A549 (cell line): ENCODE results near the gene TSPAN8. TPM values are rescaled to one million over a fixed set of nuclear protein-coding genes. Genes with fewer than 3 reads are reported as not detected.
A peak's percentile ranks its signal among the peaks of the same experiment; 100 is the strongest.

Source experiments
- ATAC-seq, 2 experiments: fragments of 200-7000 bp in 1 of 2; fragments of >200 bp in 1 of 2; cut with Nextera tagmentation in 1 of 2; cut with Tn5 transposase in 1 of 2; 3 replicates each; pipeline versions ENCODE4 v1.8.0 to v1.9.1; 2018 to 2020; ENCODE audit warnings: mild to moderate bottlenecking in 1 of 2, moderate library complexity in 1 of 2
- CTCF ChIA-PET: fragments of 300-600 bp; sonication (Branson Sonifier 250); formaldehyde crosslinking; extraction: SDS; loops from one replicate; lab custom pipeline; 2021; ENCODE audit warnings: antibody characterized with exemption, inconsistent platforms; lab: Yijun Ruan, JAX
- POLR2A ChIA-PET: fragments of 350-600 bp; formaldehyde crosslinking; extraction: SDS; loops from one replicate; lab custom pipeline; 2021; ENCODE audit warnings: antibody characterized with exemption, inconsistent platforms; lab: Yijun Ruan, JAX
- DNase-seq, 2 experiments: peaks; one replicate each; pipeline versions ENCODE4 v3.0.0 to v3.0.0-alpha.2; 2011 to 2016; ENCODE audit warnings: low read depth in 1 of 2, low spot score in 1 of 2
- FAIRE-seq: peaks from 2 replicates; lab custom pipeline; 2011; peaks lifted over from hg19 to GRCh38; lab: Jason Lieb, UNC
- H3K27ac ChIP-seq, 2 experiments: fragments of >200 bp; sonication (Bioruptor Twin); formaldehyde crosslinking; 3 replicates each; pipeline ENCODE4 v1.5.1; 2016 to 2017
- H3K4me1 ChIP-seq: fragments of >200 bp; sonication (Bioruptor Twin); formaldehyde crosslinking; 3 replicates; pipeline ENCODE4 v1.6.1; 2016
- H3K4me2 ChIP-seq: fragments of >200 bp; sonication (Bioruptor Twin); formaldehyde crosslinking; 3 replicates; pipeline ENCODE4 v1.6.1; 2016
- H3K4me3 ChIP-seq: fragments of >200 bp; sonication (Bioruptor Twin); formaldehyde crosslinking; 3 replicates; pipeline ENCODE4 v1.5.1; 2016
- H3K9me3 ChIP-seq: fragments of >200 bp; sonication (Bioruptor Twin); formaldehyde crosslinking; 3 replicates; pipeline ENCODE4 v1.6.1; 2016
- BHLHE40 ChIP-seq: IDR thresholded peaks from 2 replicates; pipeline ENCODE4 v1.6.1; 2012; ENCODE audit warnings: low read depth, low read length, inconsistent platforms
- CHD4 ChIP-seq: fragments of 200-600 bp; sonication (generic); IDR thresholded peaks from 2 replicates; pipeline ENCODE4 v1.6.1; 2016; ENCODE audit warnings: antibody characterized with exemption, mild to moderate bottlenecking, borderline replicate concordance
- E2F6 ChIP-seq: IDR thresholded peaks from 2 replicates; pipeline ENCODE4 v1.6.1; 2012; ENCODE audit warnings: low read depth, borderline replicate concordance
- ESRRA ChIP-seq: fragments of 150-350 bp; IDR thresholded peaks from 2 replicates; pipeline ENCODE4 v1.6.1; 2014; ENCODE audit warnings: mild to moderate bottlenecking, low read length, borderline replicate concordance
- FOSL2 ChIP-seq, 2 experiments: fragments of 450-650 bp in 1 of 2; fragments of >200 bp in 1 of 2; sonication (Bioruptor Twin) in 1 of 2; formaldehyde crosslinking; IDR thresholded peaks; 2 replicates each; pipeline versions ENCODE4 v1.5.0 to v1.6.1; 2016 to 2020; ENCODE audit warnings: mild to moderate bottlenecking in 1 of 2, moderate library complexity in 1 of 2
- FOXS1 ChIP-seq: fragments of 250-450 bp; sonication (Bioruptor Pico); IDR thresholded peaks from 2 replicates; pipeline ENCODE4 v1.5.0; 2020; ENCODE audit warnings: mild to moderate bottlenecking, moderate library complexity
- GATA3 ChIP-seq: IDR thresholded peaks from 2 replicates; pipeline ENCODE4 v1.6.1; 2012; ENCODE audit warnings: borderline replicate concordance
- HEYL ChIP-seq: fragments of 250-450 bp; sonication (Bioruptor Pico); IDR thresholded peaks from 2 replicates; pipeline ENCODE4 v1.8.0; 2021; ENCODE audit warnings: mild to moderate bottlenecking, moderate library complexity
- KDM5A ChIP-seq: fragments of 200-600 bp; sonication (generic); IDR thresholded peaks from 2 replicates; pipeline ENCODE4 v1.6.1; 2016; ENCODE audit warnings: antibody characterized with exemption, mild to moderate bottlenecking
- MAFK ChIP-seq: fragments of 450-650 bp; IDR thresholded peaks from 2 replicates; pipeline ENCODE4 v1.6.1; 2014; ENCODE audit not compliant: partially characterized antibody
- MYC ChIP-seq: IDR thresholded peaks from 2 replicates; pipeline ENCODE4 v1.6.1; 2012; ENCODE audit warnings: mild to moderate bottlenecking, inconsistent platforms, low read length, improper control_type of control experiment, borderline replicate concordance
- NPAS2 ChIP-seq: fragments of 250-450 bp; sonication (Bioruptor Pico); IDR thresholded peaks from 2 replicates; pipeline ENCODE4 v1.8.0; 2022; ENCODE audit warnings: mild to moderate bottlenecking, moderate library complexity, borderline replicate concordance
- PBX3 ChIP-seq: IDR thresholded peaks from 2 replicates; pipeline ENCODE4 v1.6.1; 2012
- RAD21 ChIP-seq, 2 experiments: fragments of >200 bp in 1 of 2; sonication (Bioruptor Twin) in 1 of 2; formaldehyde crosslinking in 1 of 2; IDR thresholded peaks in 1 of 2; conservative IDR thresholded peaks in 1 of 2; 2 replicates in 1 of 2; 3 replicates in 1 of 2; pipeline ENCODE4 v1.6.1; 2012 to 2018; ENCODE audit warnings: inconsistent platforms in 1 of 2
- RNF2 ChIP-seq: fragments of 200-600 bp; sonication (generic); IDR thresholded peaks from 2 replicates; pipeline ENCODE4 v1.6.1; 2016; ENCODE audit warnings: low read depth, mild to moderate bottlenecking, antibody characterized with exemption, moderate library complexity, borderline replicate concordance
- SMC3 ChIP-seq: fragments of >200 bp; sonication (Bioruptor Twin); formaldehyde crosslinking; IDR thresholded peaks from 3 replicates; pipeline ENCODE4 v1.6.1; 2018; ENCODE audit warnings: inconsistent platforms
- SREBF2 ChIP-seq: fragments of 450-650 bp; IDR thresholded peaks from 2 replicates; pipeline ENCODE4 v1.6.1; 2014; ENCODE audit warnings: mild to moderate bottlenecking, moderate library complexity
- ZSCAN20 ChIP-seq: fragments of 250-450 bp; sonication (Bioruptor Pico); IDR thresholded peaks from 2 replicates; pipeline ENCODE4 v1.8.0; 2022; ENCODE audit warnings: mild to moderate bottlenecking, moderate library complexity
- WGBS: methylation state at CpG from one replicate; pipeline ENCODE4 v1.1.6; 2017; ENCODE audit errors: missing lambda C conversion rate; 5-methylcytosine and 5-hydroxymethylcytosine counted together
- polyA plus RNA-seq, 4 experiments: library from polyadenylated mRNA; depleted of rRNA in 3 of 4; stranded (reverse); fragments of >200 nt; fragmentation: RNase III in 1 of 4; extraction: RNeasy Plus Mini Kit Qiagen cat#74134 plus additional on column Dnase treatment in 1 of 4; gene quantifications; 2 replicates in 3 of 4; 3 replicates in 1 of 4; pipeline ENCODE4 v1.2.3, GENCODE V29; 2011 to 2017
- TF ChIP-seq, protein P1 (sequence below): fragments of >200 bp; sonication (Bioruptor Twin); formaldehyde crosslinking; IDR thresholded peaks from 3 replicates; pipeline ENCODE4 v1.5.1; 2016
- TF ChIP-seq, protein P2 (sequence below): fragments of 150-350 bp; IDR thresholded peaks from 2 replicates; pipeline ENCODE4 v1.6.1; 2014; ENCODE audit warnings: low read depth, mild to moderate bottlenecking, low read length
- TF ChIP-seq, protein P3 (sequence below): fragments of >200 bp; sonication (Bioruptor Twin); formaldehyde crosslinking; IDR thresholded peaks from 2 replicates; pipeline ENCODE4 v1.6.1; 2016

TSPAN8 gene
- polyA plus RNA-seq, 2 of the 4 experiments (the other 2 are of a cell fraction) = 0.16 TPM; not detected in 1

GRCh38 chr12:71125949-71126348 is 31.9 kb downstream of the TSPAN8 start:
- ATAC-seq (no peak), DNase-seq (no peak), FAIRE-seq (no peak)
- no peak for TF ChIP-seq FOSL2 (IDR thresholded peaks at IDR 0.05)
- TF ChIP-seq FOSL2 (CRISPR knock-in tag; IDR thresholded peaks at IDR 0.05) = no peak
- TF ChIP-seq, protein P1, sequence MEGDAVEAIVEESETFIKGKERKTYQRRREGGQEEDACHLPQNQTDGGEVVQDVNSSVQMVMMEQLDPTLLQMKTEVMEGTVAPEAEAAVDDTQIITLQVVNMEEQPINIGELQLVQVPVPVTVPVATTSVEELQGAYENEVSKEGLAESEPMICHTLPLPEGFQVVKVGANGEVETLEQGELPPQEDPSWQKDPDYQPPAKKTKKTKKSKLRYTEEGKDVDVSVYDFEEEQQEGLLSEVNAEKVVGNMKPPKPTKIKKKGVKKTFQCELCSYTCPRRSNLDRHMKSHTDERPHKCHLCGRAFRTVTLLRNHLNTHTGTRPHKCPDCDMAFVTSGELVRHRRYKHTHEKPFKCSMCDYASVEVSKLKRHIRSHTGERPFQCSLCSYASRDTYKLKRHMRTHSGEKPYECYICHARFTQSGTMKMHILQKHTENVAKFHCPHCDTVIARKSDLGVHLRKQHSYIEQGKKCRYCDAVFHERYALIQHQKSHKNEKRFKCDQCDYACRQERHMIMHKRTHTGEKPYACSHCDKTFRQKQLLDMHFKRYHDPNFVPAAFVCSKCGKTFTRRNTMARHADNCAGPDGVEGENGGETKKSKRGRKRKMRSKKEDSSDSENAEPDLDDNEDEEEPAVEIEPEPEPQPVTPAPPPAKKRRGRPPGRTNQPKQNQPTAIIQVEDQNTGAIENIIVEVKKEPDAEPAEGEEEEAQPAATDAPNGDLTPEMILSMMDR = no peak
- TF ChIP-seq HEYL (CRISPR knock-in tag) = no peak
- TF ChIP-seq MAFK = peak; percentile 91
- CTCF ChIA-PET = no interaction called here
- POLR2A ChIA-PET = no interaction called here
- no peaks in the 10 kb centered on the region for H3K4me1 ChIP-seq
- WGBS = 45% methylated on average over 1 of the region's 1 CpG
- no peak overlapping the region for H3K4me3 ChIP-seq
- no peak overlapping the region for H3K4me2 ChIP-seq
- no peak overlapping the region for H3K27ac ChIP-seq
- H3K9me3 ChIP-seq = no peaks in the 10 kb centered on the region

GRCh38 chr12:71125515-71125914 is 32.3 kb downstream of the TSPAN8 start:
- POLR2A ChIA-PET = no interaction called here
- 10% methylated on average over 2 of the region's 2 CpGs for WGBS
- Histone ChIP-seq H3K4me3 (no peak overlapping the region), H3K4me1 (no peaks in the 10 kb centered on the region), H3K4me2 (no peak overlapping the region), H3K9me3 (no peaks in the 10 kb centered on the region), H3K27ac (no peak overlapping the region)
- CTCF ChIA-PET = no interaction called here
- DNase-seq = no peak
- no peak for FAIRE-seq
- ATAC-seq = peak in 1 of 2 experiments; percentile 56; a peak in 1 of 6 replicates
- TF ChIP-seq MYC = no peak
- TF ChIP-seq BHLHE40 = no peak
- TF ChIP-seq, protein P2, sequence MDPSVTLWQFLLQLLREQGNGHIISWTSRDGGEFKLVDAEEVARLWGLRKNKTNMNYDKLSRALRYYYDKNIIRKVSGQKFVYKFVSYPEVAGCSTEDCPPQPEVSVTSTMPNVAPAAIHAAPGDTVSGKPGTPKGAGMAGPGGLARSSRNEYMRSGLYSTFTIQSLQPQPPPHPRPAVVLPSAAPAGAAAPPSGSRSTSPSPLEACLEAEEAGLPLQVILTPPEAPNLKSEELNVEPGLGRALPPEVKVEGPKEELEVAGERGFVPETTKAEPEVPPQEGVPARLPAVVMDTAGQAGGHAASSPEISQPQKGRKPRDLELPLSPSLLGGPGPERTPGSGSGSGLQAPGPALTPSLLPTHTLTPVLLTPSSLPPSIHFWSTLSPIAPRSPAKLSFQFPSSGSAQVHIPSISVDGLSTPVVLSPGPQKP = no peak
- TF ChIP-seq HEYL (CRISPR knock-in tag) = no peak
- no peak for TF ChIP-seq RAD21 (conservative IDR thresholded peaks at IDR 0.05 in 1 of 2, IDR thresholded peaks at IDR 0.05 in 1 of 2)
- no peak for TF ChIP-seq CHD4
- TF ChIP-seq MAFK = no peak
- no peak for TF ChIP-seq ZSCAN20 (CRISPR knock-in tag)
- no peak for TF ChIP-seq GATA3
- no peak for TF ChIP-seq ESRRA
- no peak for TF ChIP-seq RNF2
- no peak for TF ChIP-seq KDM5A
- TF ChIP-seq E2F6 = no peak
- no peak for TF ChIP-seq PBX3
- TF ChIP-seq, protein P3, sequence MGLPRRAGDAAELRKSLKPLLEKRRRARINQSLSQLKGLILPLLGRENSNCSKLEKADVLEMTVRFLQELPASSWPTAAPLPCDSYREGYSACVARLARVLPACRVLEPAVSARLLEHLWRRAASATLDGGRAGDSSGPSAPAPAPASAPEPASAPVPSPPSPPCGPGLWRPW = no peak
- TF ChIP-seq NPAS2 (CRISPR knock-in tag) = no peak
- no peak for TF ChIP-seq FOXS1
- TF ChIP-seq SMC3 = no peak
- no peak for TF ChIP-seq SREBF2
